GM13977 (cell line): ENCODE measurements around the gene INF2.

Experiments used
- DNase-seq: peaks from one replicate; pipeline ENCODE4 v3.0.0; 2012; ENCODE audit warnings: low spot score
- in situ Hi-C: fragments of 300-500 bp; cut with MboI; formaldehyde crosslinking; loops from one replicate; pipeline ENCODE4 v1.12.0; 2022; ENCODE audit warnings: low sequenced_read_pairs, low pct_unique_long_range_greater_than_20kb, mixed read lengths, inconsistent platforms; ENCODE audit not compliant: unreplicated experiment
- TF ChIP-seq, protein P1 (sequence below): IDR thresholded peaks from 2 replicates; pipeline ENCODE4 v1.5.1; 2012; ENCODE audit warnings: mild to moderate bottlenecking, control low read depth; ENCODE audit not compliant: insufficient read depth; ENCODE audit errors: extremely low read depth, missing control alignments

The INF2 gene

DNA sequence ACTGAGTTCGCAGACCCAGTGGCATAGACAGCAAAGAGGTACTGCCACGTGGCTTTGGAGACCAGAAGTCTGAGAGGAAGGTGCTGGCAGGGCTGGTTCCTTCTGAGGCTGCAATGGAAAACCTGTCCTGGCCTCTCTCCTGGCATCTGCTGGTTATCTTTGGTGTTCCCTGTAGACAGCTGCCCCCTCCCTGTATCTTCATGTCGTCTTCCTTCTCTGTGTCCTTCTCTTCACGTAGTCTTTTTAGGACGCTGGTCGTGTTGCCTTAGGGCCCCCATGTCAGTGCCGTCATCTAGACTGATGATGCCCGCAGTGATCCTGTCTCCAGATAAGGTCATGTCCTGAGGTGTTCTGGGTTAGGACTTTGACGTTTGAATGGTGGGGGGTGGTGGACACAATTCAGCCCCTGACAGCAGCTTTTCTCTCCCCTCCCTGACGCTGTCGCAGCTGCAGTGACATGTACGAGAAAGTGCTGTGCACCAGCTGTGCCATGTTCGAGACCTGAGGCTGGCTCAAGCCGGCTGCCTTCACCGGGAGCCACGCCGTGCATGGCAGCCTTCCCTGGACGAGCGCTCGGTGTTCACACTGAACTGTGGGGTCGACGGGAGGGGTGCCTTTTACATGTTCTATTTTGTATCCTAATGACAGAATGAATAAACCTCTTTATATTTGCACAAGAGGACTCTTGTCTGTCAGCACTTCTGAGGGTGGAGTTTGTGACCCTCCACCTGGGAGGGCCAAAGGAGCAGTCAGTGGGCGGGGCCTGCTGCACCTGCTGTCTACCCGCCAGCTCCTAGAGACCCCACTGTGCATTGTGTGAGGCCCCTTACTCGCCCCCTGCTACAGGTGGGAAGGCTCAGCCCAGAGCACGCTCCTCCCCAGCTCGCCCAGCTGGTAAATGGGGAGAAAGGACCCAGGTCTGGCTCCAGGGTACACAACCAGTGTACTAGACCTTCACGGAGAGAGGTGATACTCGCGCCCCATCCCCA lies 69.9 kb downstream of the INF2 start:
- TF ChIP-seq, protein P1, sequence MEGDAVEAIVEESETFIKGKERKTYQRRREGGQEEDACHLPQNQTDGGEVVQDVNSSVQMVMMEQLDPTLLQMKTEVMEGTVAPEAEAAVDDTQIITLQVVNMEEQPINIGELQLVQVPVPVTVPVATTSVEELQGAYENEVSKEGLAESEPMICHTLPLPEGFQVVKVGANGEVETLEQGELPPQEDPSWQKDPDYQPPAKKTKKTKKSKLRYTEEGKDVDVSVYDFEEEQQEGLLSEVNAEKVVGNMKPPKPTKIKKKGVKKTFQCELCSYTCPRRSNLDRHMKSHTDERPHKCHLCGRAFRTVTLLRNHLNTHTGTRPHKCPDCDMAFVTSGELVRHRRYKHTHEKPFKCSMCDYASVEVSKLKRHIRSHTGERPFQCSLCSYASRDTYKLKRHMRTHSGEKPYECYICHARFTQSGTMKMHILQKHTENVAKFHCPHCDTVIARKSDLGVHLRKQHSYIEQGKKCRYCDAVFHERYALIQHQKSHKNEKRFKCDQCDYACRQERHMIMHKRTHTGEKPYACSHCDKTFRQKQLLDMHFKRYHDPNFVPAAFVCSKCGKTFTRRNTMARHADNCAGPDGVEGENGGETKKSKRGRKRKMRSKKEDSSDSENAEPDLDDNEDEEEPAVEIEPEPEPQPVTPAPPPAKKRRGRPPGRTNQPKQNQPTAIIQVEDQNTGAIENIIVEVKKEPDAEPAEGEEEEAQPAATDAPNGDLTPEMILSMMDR, result no peak
- no peak for DNase-seq
- in situ Hi-C loops, result loop anchor here (25.0 kb wide), 1 partner anchor 278 kb away; no protein-coding TSS in a partner anchor

GRCh38 chr14:104765517-104765916 lies 76.1 kb downstream of the INF2 start:
- no peak for DNase-seq
- in situ Hi-C loops, result loop anchor here (10.0 to 25.0 kb wide), 2 partner anchors 59 to 272 kb away; no protein-coding TSS in a partner anchor
- TF ChIP-seq, protein P1, result no peak

DNA sequence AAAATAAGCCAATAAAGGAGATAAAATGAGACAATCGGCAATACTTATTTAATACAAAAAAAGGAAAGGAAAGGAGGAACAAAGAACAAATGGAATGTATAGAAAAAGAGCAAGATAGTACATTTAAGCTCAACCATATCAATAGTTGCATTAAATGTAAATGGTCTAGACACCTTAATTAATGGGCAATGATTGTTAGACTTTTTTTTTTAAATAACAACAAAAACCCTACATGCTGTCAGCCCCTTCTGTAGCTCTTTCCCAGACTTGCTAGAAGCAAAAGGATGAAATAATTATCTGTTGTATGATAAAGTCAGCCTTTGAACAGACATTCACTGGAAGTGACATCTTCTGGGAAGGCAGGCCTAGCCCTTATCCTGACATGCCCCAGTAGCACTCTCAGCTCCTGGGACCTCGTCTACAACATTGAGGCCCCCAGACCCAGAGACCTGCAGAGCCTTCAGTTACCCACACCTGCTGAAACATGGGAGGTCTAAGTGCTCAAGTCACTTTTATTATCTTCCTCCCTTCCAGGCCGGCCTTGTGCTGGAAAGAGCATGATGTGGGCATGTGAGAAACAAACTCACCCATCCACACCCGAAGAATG lies 76.9 kb downstream of the INF2 start:
- TF ChIP-seq, protein P1, result no peak
- in situ Hi-C loops, result loop anchor here (10.0 to 25.0 kb wide), 2 partner anchors 58 to 271 kb away; no protein-coding TSS in a partner anchor
- DNase-seq, result no peak

DNA sequence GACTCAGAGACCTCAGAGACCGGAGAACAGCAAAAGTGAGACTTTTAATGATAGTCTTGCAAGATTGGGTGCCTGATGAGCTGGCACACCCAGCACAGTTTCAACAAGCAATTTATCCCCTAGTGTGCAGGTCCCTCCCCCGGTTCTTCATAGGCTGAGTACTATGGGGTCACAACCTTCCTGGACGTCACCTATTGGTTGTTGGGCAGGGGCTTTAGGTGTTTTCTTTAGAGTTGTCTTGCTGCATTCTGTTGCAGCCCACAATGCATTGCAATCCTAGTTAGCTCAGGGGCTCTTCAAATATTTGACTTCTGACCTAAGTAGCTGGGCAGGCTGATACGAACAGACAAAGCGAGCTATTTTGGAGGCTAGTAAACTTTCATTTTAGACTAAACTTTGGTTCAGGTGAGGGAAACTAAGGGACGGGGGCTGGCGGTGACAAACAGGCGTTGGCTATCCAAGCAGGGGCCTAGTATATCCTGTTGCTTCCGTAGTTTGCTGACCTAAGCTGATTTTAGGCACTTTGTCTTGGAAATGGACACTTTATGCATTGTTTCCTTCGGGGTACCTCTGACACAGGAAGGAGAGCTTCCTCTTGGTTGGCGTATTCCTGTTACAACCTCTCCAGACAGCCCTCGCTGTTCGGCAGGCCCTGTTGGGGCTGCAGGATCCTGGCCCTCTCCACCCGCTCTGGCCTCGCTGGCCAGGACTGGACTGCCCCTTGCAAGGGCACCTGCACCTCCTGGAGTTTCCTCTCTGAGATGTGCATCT lies 77.6 kb downstream of the INF2 start:
- TF ChIP-seq, protein P1, result no peak
- no peak for DNase-seq
- in situ Hi-C loops, result loop anchor here (10.0 to 25.0 kb wide), 2 partner anchors 58 to 270 kb away; no protein-coding TSS in a partner anchor

GRCh38 chr14:104767634-104767918 lies 78.2 kb downstream of the INF2 start:
- DNase-seq, result no peak
- TF ChIP-seq, protein P1, result no peak
- in situ Hi-C loops, result loop anchor here (10.0 to 25.0 kb wide), 2 partner anchors 57 to 270 kb away; no protein-coding TSS in a partner anchor
